ENCODE measurements around the gene KRT83.

KRT83 gene

GRCh38 chr12:52320784-52321400, at the start of gene KRT83:
TSS of gene KRT83 (minus strand) at chr12:52321398. CDS start at chr12:52321335, 63 bp downstream.
- no peak for DNase-seq (ENCODE audit: low read depth)
- TF ChIP-seq CTCF (IDR thresholded peaks at IDR 0.05; ENCODE audit: insufficient read depth, low read depth, low read length, missing control alignments) = no peak
- H3K4me3 ChIP-seq (ENCODE audit: low read length) = no peak within 1 kb of the TSS

DNA sequence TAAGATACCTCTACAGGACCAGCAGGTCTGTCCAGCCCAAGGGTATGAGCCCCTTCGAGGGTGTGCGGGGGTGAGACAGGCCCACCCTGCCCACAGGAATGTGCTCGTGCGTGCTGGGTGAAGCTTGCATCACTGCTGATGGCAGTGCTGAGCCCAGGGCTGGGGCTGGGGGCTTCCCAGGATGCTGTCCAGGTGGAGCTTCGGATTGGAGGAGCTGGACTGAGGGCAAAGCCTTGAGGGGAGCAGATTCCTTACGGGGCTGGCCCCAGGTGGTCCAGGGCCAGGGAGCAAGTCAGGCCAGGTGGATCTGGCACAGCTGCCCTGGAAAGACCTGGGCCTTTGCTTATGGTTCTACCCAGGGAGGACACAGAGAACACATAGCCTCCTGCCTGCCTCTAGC, 48.6 kb upstream of the KRT83 start:
- DNase-seq (ENCODE audit: low read depth) = no peak
- no peak for TF ChIP-seq CTCF (IDR thresholded peaks at IDR 0.05; ENCODE audit: insufficient read depth, low read depth, low read length, missing control alignments)

GRCh38 chr12:52369211-52369610, 48.0 kb upstream of the KRT83 start:
- DNase-seq (ENCODE audit: low read depth) = no peak
- H3K4me3 ChIP-seq (ENCODE audit: low read length) = no peak overlapping the region
- TF ChIP-seq CTCF (IDR thresholded peaks at IDR 0.05; ENCODE audit: insufficient read depth, low read depth, low read length, missing control alignments) = no peak

More for the DNA sequence above, 48.6 kb upstream of the KRT83 start:
- H3K4me3 ChIP-seq (ENCODE audit: low read length) = no peak overlapping the region

- no peak overlapping the region for H3K4me3 ChIP-seq (ENCODE audit: low read length)
- no peak for DNase-seq (ENCODE audit: low read depth)
- no peak for TF ChIP-seq CTCF (IDR thresholded peaks at IDR 0.05; ENCODE audit: insufficient read depth, low read depth, low read length, missing control alignments)
These were observed 47.3 kb upstream of the KRT83 start for GRCh38 chr12:52368508-52368907.

DNA sequence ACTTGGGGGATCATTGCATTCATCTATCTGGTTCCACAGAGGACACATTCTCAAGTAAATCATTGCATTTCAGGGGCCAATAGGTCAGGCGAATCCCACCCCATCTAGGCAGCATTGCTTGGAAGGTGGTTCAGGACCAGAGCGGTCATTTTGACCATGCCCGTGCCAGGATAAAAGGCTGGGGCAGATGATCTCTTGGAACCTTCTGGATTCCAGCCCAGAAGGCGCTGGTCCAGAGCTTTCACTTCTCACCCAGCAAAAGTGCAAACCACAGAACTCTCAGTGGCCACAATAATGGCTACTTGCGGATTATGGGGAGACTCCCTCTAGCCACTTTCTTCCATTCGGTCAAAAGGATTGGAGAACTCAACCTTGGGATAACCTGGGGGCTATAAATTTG, 46.7 kb upstream of the KRT83 start:
- DNase-seq (ENCODE audit: low read depth) = no peak
- TF ChIP-seq CTCF (IDR thresholded peaks at IDR 0.05; ENCODE audit: insufficient read depth, low read depth, low read length, missing control alignments) = no peak
- no peak overlapping the region for H3K4me3 ChIP-seq (ENCODE audit: low read length)

- DNase-seq (ENCODE audit: low read depth) = no peak
- H3K4me3 ChIP-seq (ENCODE audit: low read length) = no peak within 1 kb of the TSS
- TF ChIP-seq CTCF (IDR thresholded peaks at IDR 0.05; ENCODE audit: insufficient read depth, low read depth, low read length, missing control alignments) = no peak
These were observed 45.7 kb upstream of the KRT83 start, which contains the start of gene KRT85 for GRCh38 chr12:52366738-52367485. TSS of gene KRT85 (minus strand) at chr12:52367481. CDS start at chr12:52367405, 76 bp downstream.
